ENCODE measurements around the gene PRF1. TPM values are rescaled to one million over a fixed set of nuclear protein-coding genes. Genes with fewer than 3 reads are reported as not detected.

The PRF1 gene
- polyA plus RNA-seq, 1 donor (not counting 4 experiments of a cell fraction or from before 2014, with no cell fraction given), result not detected

DNA sequence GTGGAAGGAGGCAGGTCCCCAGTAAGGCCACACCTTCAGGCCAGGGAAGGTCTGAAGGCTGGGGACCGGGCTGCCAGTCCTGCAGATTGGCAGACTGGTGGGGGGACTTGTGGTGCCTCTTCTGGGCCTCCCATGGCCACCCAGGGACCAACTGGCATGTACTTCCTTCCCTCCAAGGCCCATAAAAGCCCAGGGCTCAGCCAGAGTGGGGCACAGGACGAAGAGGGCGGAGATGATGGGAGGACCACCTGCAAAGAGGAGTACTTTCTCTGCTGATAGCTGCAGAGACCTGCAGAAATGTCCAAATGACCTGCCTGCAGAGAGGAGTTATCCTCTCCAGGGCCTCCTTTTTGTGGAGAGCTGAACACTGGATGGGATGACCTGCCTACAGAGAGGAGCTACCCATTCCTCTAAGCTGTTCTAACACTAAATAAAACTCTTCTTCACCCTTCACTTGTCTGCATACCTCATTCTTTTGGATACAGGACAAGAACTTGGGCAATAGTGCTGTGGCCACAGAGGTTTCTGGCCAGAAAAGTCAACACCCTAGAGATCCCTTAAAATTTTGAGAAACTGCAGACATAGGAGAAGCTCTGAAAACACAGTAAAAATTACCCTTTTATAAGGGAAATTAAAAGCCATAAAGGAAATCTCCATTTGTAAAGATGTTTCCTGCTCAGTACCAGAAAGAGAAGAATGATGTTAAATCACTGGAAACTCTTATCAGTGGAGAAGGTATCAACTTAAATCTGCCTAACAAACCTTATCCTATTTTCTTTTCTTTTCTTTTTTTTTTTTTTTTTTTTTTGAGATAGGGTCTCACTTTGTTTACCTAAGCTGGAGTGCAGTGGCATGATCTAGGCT lies 20.7 kb upstream of the PRF1 start:
- dilution Hi-C loops (cut with MboI; ENCODE audit: extremely low pct_ligation_motif_present, low sequenced_read_pairs), result no loop called here
- no peak overlapping the region for H3K27ac ChIP-seq (ENCODE audit: control insufficient read depth, insufficient read depth, low read length)
- TF ChIP-seq, protein P1, sequence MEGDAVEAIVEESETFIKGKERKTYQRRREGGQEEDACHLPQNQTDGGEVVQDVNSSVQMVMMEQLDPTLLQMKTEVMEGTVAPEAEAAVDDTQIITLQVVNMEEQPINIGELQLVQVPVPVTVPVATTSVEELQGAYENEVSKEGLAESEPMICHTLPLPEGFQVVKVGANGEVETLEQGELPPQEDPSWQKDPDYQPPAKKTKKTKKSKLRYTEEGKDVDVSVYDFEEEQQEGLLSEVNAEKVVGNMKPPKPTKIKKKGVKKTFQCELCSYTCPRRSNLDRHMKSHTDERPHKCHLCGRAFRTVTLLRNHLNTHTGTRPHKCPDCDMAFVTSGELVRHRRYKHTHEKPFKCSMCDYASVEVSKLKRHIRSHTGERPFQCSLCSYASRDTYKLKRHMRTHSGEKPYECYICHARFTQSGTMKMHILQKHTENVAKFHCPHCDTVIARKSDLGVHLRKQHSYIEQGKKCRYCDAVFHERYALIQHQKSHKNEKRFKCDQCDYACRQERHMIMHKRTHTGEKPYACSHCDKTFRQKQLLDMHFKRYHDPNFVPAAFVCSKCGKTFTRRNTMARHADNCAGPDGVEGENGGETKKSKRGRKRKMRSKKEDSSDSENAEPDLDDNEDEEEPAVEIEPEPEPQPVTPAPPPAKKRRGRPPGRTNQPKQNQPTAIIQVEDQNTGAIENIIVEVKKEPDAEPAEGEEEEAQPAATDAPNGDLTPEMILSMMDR (optimal IDR thresholded peaks at IDR 0.05 in 1 of 3, IDR thresholded peaks at IDR 0.05 in 1 of 3, conservative IDR thresholded peaks at IDR 0.05 in 1 of 3; ENCODE audit: extremely low read depth in 1 of 3, insufficient read depth in 2 of 3, low read length in 3 of 3), result no peak
- TF ChIP-seq EZH2 (IDR thresholded peaks at IDR 0.05; ENCODE audit: low read length), result no peak

DNA sequence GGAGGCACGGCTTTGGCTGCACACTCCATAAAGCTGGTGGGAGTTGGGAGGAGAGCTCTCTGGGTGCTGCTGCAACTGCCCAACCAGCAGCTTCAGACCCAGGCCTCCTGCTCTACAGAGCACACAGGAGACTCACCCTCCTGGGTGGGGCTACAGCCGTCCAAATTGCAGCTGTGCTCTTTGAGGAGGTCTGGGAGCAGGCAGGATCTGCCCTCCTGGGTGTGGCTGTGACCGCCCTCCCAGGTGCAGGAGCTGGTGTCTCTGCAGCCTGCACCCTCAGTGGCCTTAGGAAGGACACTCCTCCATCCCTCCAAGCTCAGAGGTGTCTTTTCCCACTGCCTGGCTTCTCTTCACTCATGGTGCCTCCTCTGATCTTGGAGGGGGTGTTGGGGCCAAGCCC lies 20.0 kb upstream of the PRF1 start:
- Histone ChIP-seq H3K4me2 (ENCODE audit: control insufficient read depth, extremely low read depth, insufficient read depth, low read depth, low read length) (no peak overlapping the region), H3K27ac (ENCODE audit: control insufficient read depth, insufficient read depth, low read length) (no peak overlapping the region), H3K9me1 (ENCODE audit: control insufficient read depth, extremely low read depth, insufficient read depth, low read length) (no peaks in the 10 kb centered on the region), H3K9me3 (ENCODE audit: control insufficient read depth, low read depth, low read length) (peaks cover 4% of the 10 kb centered on the region), H3K4me1 (ENCODE audit: control insufficient read depth, extremely low read depth, insufficient read depth, low read length) (peaks cover 1% of the 10 kb centered on the region), H3K9ac (ENCODE audit: control insufficient read depth, extremely low read depth, insufficient read depth, low read length) (no peak overlapping the region), H3K27me3 (ENCODE audit: control insufficient read depth, extremely low read depth, insufficient read depth, low read length) (no peaks in the 10 kb centered on the region), H3K79me2 (ENCODE audit: control insufficient read depth, insufficient read depth, low read length) (no peaks in the 10 kb centered on the region), H2AFZ (ENCODE audit: control insufficient read depth, low read length) (no peak overlapping the region), H4K20me1 (ENCODE audit: control insufficient read depth, extremely low read depth, insufficient read depth, low read length) (no peaks in the 10 kb centered on the region), H3K4me3 (ENCODE audit: control insufficient read depth in 2 of 3, extremely low read depth in 1 of 3, insufficient read depth in 2 of 3, low read depth in 1 of 3, low read length in 3 of 3) (no peak overlapping the region), H3K36me3 (ENCODE audit: control insufficient read depth in 2 of 2, extremely low read depth in 1 of 2, insufficient read depth in 2 of 2, low read length in 2 of 2) (no peaks in the 10 kb centered on the region)
- FAIRE-seq (no peak), DNase-seq (ENCODE audit: low read depth, low spot score) (no peak)
- dilution Hi-C loops (cut with MboI; ENCODE audit: extremely low pct_ligation_motif_present, low sequenced_read_pairs), result no loop called here
- TF ChIP-seq, protein P1 (optimal IDR thresholded peaks at IDR 0.05 in 1 of 3, IDR thresholded peaks at IDR 0.05 in 1 of 3, conservative IDR thresholded peaks at IDR 0.05 in 1 of 3; ENCODE audit: extremely low read depth in 1 of 3, insufficient read depth in 2 of 3, low read length in 3 of 3), result no peak
- no peak for TF ChIP-seq EZH2 (IDR thresholded peaks at IDR 0.05; ENCODE audit: low read length)

More for the DNA sequence above, 20.7 kb upstream of the PRF1 start:
- Histone ChIP-seq H3K79me2 (ENCODE audit: control insufficient read depth, insufficient read depth, low read length) (no peaks in the 10 kb centered on the region), H3K9ac (ENCODE audit: control insufficient read depth, extremely low read depth, insufficient read depth, low read length) (no peak overlapping the region), H2AFZ (ENCODE audit: control insufficient read depth, low read length) (no peak overlapping the region), H3K9me1 (ENCODE audit: control insufficient read depth, extremely low read depth, insufficient read depth, low read length) (no peaks in the 10 kb centered on the region), H3K27me3 (ENCODE audit: control insufficient read depth, extremely low read depth, insufficient read depth, low read length) (peaks cover 3% of the 10 kb centered on the region), H3K36me3 (ENCODE audit: control insufficient read depth in 2 of 2, extremely low read depth in 1 of 2, insufficient read depth in 2 of 2, low read length in 2 of 2) (no peaks in the 10 kb centered on the region), H3K9me3 (ENCODE audit: control insufficient read depth, low read depth, low read length) (peaks cover 4% of the 10 kb centered on the region), H3K4me1 (ENCODE audit: control insufficient read depth, extremely low read depth, insufficient read depth, low read length) (no peaks in the 10 kb centered on the region), H3K4me3 (ENCODE audit: control insufficient read depth in 2 of 3, extremely low read depth in 1 of 3, insufficient read depth in 2 of 3, low read depth in 1 of 3, low read length in 3 of 3) (no peak overlapping the region), H4K20me1 (ENCODE audit: control insufficient read depth, extremely low read depth, insufficient read depth, low read length) (no peaks in the 10 kb centered on the region), H3K4me2 (ENCODE audit: control insufficient read depth, extremely low read depth, insufficient read depth, low read depth, low read length) (no peak overlapping the region)
- no peak for DNase-seq (ENCODE audit: low read depth, low spot score)
- no peak for FAIRE-seq

Data from keratinocyte (primary cell).